RWPE1 (cell line): ENCODE results near the gene CDK6.

Experiments
- CTCF ChIA-PET: fragments of 350-600 bp; sonication (Branson Sonifier 250); formaldehyde crosslinking; extraction: SDS; loops from one replicate; lab custom pipeline; 2021; lab: Yijun Ruan, JAX
- POLR2A ChIA-PET: fragments of 400-600 bp; formaldehyde crosslinking; extraction: SDS; loops from one replicate; lab custom pipeline; 2020; ENCODE audit warnings: antibody characterized with exemption; ENCODE audit not compliant: low non-redundant PET; lab: Yijun Ruan, JAX
- DNase-seq: peaks from one replicate; pipeline ENCODE4 v3.0.0; 2012; ENCODE audit warnings: low spot score
- H3K27ac ChIP-seq: fragments of 450-650 bp; 2 replicates; pipeline ENCODE4 v1.5.1; 2017
- CTCF ChIP-seq: fragments of 450-650 bp; conservative IDR thresholded peaks from 2 replicates; pipeline ENCODE4 v1.5.1; 2017; ENCODE audit warnings: low read depth, mild to moderate bottlenecking

Gene CDK6

GRCh38 chr7:92678291-92678920, 158.0 kb downstream of the CDK6 start:
- POLR2A ChIA-PET = no interaction called here
- H3K27ac ChIP-seq = no peak overlapping the region
- no peak for DNase-seq
- TF ChIP-seq CTCF = no peak
- CTCF ChIA-PET = interaction anchor here (0.6 kb wide), 1 partner anchor 14 kb away, joined by 3 read pairs; no protein-coding TSS in a partner anchor

- POLR2A ChIA-PET = no interaction called here
- CTCF ChIA-PET = interaction anchor here (0.6 kb wide), 1 partner anchor 1615 kb away, joined by 3 read pairs; no protein-coding TSS in a partner anchor
- DNase-seq = no peak
- H3K27ac ChIP-seq = no peak overlapping the region
- no peak for TF ChIP-seq CTCF
Measured at GRCh38 chr7:92674379-92674778, 162.0 kb downstream of the CDK6 start.

GRCh38 chr7:92671505-92672169, 164.7 kb downstream of the CDK6 start:
- H3K27ac ChIP-seq = no peak overlapping the region
- TF ChIP-seq CTCF = no peak
- POLR2A ChIA-PET = no interaction called here
- no peak for DNase-seq
- CTCF ChIA-PET = no interaction called here

- DNase-seq = no peak
- POLR2A ChIA-PET = no interaction called here
- H3K27ac ChIP-seq = no peak overlapping the region
- TF ChIP-seq CTCF = no peak
- CTCF ChIA-PET = interaction anchor here (0.6 kb wide), 1 partner anchor 97 kb away, joined by 4 read pairs; no protein-coding TSS in a partner anchor
Measured at GRCh38 chr7:92670204-92670851, 166.0 kb downstream of the CDK6 start.

GRCh38 chr7:92669616-92670165, 166.7 kb downstream of the CDK6 start:
- POLR2A ChIA-PET = no interaction called here
- peak; percentile 29 for DNase-seq
- CTCF ChIA-PET = interaction anchor here (0.6 kb wide), 1 partner anchor 98 kb away, joined by 4 read pairs; no protein-coding TSS in a partner anchor
- no peak overlapping the region for H3K27ac ChIP-seq
- no peak for TF ChIP-seq CTCF

- TF ChIP-seq CTCF = no peak
- ChIA-PET POLR2A (no interaction called here), CTCF (interaction anchor here (0.8 kb wide), 1 partner anchor 286 kb away, joined by 3 read pairs; no protein-coding TSS in a partner anchor)
- no peak overlapping the region for H3K27ac ChIP-seq
- DNase-seq = no peak
Measured at GRCh38 chr7:92668564-92668963, 167.8 kb downstream of the CDK6 start.
